Thyroid gland (tissue), 4 donors: ENCODE measurements around the gene GDNF. TPM values are rescaled to one million over a fixed set of nuclear protein-coding genes. Genes with fewer than 3 reads are reported as not detected.
"Not testable (repeated sequence)": the region's sequence is repeated elsewhere in the genome, so short reads cannot be mapped to it uniquely, and the experiment has no call there.

Source experiments
- DNase-seq, 2 donors: peaks; one replicate each; pipeline ENCODE4 v3.0.0-alpha.2; 2019
- H3K27ac ChIP-seq, 3 donors: fragments of 200-600 bp; sonication (generic); 1 replicate in 2 of 3; 2 replicates in 1 of 3; pipeline ENCODE4 v1.5.1; 2016 to 2019; ENCODE audit warnings: mild to moderate bottlenecking in 1 of 3, moderate library complexity in 1 of 3
- H3K27me3 ChIP-seq: fragments of 200-600 bp; sonication (generic); one replicate; pipeline ENCODE4 v1.5.1; 2019
- H3K36me3 ChIP-seq, 2 donors: fragments of 200-600 bp; sonication (generic); one replicate each; pipeline ENCODE4 v1.5.1; 2016 to 2019
- H3K4me1 ChIP-seq, 2 donors: fragments of 200-600 bp; sonication (generic); one replicate each; pipeline ENCODE4 v1.5.1; 2017 to 2019
- H3K4me3 ChIP-seq, 3 donors: fragments of 200-600 bp; sonication (generic); replicated peaks in 1 of 3; 1 replicate in 2 of 3; 2 replicates in 1 of 3; pipeline ENCODE4 v1.5.1; 2016; ENCODE audit warnings: mild to moderate bottlenecking in 1 of 3
- H3K9me3 ChIP-seq: fragments of 200-600 bp; sonication (generic); one replicate; pipeline ENCODE4 v1.5.1; 2017
- POLR2A ChIP-seq, 2 donors: fragments of 450-650 bp; IDR thresholded peaks; one replicate each; pipeline ENCODE4 v1.6.1; 2017; ENCODE audit warnings: antibody characterized with exemption in 2 of 2, mild to moderate bottlenecking in 2 of 2, moderate library complexity in 1 of 2
- WGBS, 2 donors: methylation state at CpG; one replicate each; pipeline ENCODE4 v1.1.5; 2017; 5-methylcytosine and 5-hydroxymethylcytosine counted together
- intact Hi-C: fragments of 100-400 bp; cut with DNase I; formaldehyde crosslinking; loops from one replicate; pipeline ENCODE4 v1.15.1; 2023
- total RNA-seq, 4 donors: library from RNA; depleted of rRNA; stranded (reverse); fragments of >200 nt; gene quantifications; one replicate each; pipeline ENCODE4 v1.2.3, GENCODE V29; 2016
- TF ChIP-seq, protein P1 (sequence below), 6 experiments: fragments of 200-600 bp in 3 of 6; fragments of 450-650 bp in 3 of 6; sonication (generic) in 3 of 6; IDR thresholded peaks; one replicate each; pipeline ENCODE4 v1.5.1; 2016 to 2019; ENCODE audit warnings: antibody characterized with exemption in 6 of 6, mild to moderate bottlenecking in 2 of 6, inconsistent platforms in 1 of 6, moderate library complexity in 1 of 6

GDNF gene
- total RNA-seq, 4 donors from 2014 or later, result not detected

DNA sequence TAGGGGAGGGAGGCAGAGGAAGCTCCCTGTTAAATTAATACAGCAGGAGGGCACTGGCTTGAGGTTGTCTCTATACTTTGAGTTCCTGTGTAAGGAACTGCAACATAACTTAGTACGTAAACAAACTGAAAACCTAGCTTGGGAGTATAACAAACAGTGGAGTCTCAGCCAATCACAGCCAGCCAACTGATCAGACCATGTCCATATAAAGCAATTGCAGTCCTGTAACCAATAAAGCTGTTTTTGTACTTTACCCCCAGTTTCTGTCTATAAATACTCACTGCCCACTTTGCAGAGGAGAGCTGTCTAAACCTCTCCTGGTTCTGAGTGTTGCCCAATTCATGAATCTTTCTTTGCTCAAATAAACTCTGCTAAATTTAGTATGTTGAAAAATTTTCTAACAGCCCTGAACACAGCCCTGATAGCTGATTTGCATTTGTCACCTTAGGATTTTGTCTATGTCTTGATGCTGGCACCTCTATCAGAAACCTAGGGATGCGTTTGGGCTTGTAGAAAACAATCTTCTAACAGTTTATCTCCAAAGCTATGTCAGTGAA is 39.9 kb downstream of the GDNF start:
- WGBS, 2 donors, result 83 to 92% methylated on average over 2 of the region's 2 CpGs
- no peak for TF ChIP-seq POLR2A (IDR thresholded peaks at IDR 0.05)
- Histone ChIP-seq H3K27me3 (no peaks in the 10 kb centered on the region), H3K4me1 (no peaks in the 10 kb centered on the region), H3K9me3 (no peaks in the 10 kb centered on the region), H3K4me3 (no peak overlapping the region), H3K36me3 (no peaks in the 10 kb centered on the region), H3K27ac (no peak overlapping the region)
- DNase-seq, result no peak
- intact Hi-C loops, result no loop called here

DNA sequence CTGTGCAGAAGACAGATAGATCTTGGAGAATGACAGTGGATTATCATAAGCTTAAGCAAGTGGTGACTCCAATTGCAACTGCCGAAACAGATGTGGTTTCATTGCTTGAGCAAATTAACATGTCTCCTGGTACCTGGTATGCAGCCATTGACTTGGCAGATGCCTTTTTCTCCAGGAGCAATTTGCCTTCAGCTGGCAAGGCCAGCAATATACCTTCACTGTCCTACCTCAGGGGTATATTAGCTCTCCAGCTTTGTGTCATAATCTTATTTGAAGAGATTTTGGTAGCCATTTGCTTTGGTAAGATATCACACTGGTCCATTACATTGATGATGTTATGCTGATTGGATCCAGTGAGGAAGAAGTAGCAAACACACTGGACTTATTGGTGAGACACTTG is 43.4 kb downstream of the GDNF start:
- H3K4me3 ChIP-seq, H3K27me3 ChIP-seq, H3K9me3 ChIP-seq, H3K27ac ChIP-seq, H3K36me3 ChIP-seq, DNase-seq, H3K4me1 ChIP-seq, intact Hi-C loops: not testable (repeated sequence)
- WGBS, 2 donors, result 92 to 100% methylated on average over 1 of the region's 1 CpG

DNA sequence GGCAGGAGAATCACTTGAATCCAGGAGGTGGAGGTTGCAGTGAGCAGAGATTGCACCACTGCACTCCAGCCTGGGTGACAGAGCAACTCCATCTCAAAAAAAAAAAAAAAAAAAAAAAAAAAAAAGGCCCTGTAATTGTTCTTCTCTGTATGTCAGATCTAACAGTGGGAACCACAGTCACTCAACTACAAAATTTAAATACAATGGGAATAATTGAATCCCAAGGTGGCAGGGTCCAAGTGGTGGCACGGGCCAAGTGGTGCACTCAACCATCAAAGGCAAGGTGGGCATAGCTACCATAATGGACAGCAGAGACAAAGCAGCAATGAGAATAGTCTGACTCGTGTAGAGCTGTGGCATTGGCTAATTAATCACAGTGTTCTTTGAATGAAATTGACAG is 44.5 kb downstream of the GDNF start:
- 62 to 68% methylated on average over 2 of the region's 2 CpGs for WGBS, 2 donors
- not testable (repeated sequence) for H3K9me3 ChIP-seq, H3K27me3 ChIP-seq

DNA sequence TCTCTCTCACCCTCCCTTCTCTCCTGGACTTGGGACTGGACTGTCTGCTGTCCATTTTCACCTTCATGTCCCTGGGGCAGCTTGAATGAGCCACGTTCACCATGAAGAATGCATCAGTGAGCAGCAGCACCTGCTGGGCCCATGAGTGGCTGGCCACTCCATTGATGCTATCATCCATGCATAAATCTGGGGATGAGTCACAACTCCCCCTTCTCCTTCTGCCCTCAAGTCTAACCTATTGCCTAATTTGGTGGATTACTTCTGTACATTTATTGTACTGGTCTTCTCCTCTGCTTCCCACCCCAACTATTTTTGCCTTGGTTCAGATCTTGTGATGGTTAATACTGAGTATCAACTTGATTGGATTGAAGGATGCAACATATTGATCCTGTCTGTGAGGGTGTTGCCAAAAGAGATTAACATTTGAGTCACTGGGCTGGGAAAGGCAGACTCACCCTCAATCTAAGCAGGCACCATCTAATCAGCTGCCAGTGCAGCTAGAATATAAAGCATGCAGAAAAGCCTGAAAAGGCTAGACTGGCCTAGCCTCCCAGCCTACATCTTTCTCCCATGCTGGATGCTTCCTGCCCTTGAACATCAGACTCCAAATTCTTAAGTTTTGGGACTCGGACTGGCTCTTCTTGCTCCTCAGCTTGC is 46.7 kb downstream of the GDNF start:
- no peak overlapping the region for H3K4me3 ChIP-seq
- TF ChIP-seq, protein P1, sequence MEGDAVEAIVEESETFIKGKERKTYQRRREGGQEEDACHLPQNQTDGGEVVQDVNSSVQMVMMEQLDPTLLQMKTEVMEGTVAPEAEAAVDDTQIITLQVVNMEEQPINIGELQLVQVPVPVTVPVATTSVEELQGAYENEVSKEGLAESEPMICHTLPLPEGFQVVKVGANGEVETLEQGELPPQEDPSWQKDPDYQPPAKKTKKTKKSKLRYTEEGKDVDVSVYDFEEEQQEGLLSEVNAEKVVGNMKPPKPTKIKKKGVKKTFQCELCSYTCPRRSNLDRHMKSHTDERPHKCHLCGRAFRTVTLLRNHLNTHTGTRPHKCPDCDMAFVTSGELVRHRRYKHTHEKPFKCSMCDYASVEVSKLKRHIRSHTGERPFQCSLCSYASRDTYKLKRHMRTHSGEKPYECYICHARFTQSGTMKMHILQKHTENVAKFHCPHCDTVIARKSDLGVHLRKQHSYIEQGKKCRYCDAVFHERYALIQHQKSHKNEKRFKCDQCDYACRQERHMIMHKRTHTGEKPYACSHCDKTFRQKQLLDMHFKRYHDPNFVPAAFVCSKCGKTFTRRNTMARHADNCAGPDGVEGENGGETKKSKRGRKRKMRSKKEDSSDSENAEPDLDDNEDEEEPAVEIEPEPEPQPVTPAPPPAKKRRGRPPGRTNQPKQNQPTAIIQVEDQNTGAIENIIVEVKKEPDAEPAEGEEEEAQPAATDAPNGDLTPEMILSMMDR (IDR thresholded peaks at IDR 0.05), result no peak
- no peak for TF ChIP-seq POLR2A (IDR thresholded peaks at IDR 0.05)
- H3K9me3 ChIP-seq, result no peaks in the 10 kb centered on the region
- WGBS, 2 donors, result 60 to 68% methylated on average over 2 of the region's 2 CpGs
- DNase-seq, result no peak
- no peaks in the 10 kb centered on the region for H3K36me3 ChIP-seq
- no peaks in the 10 kb centered on the region for H3K4me1 ChIP-seq
- H3K27me3 ChIP-seq, result no peaks in the 10 kb centered on the region
- intact Hi-C loops, result no loop called here
- H3K27ac ChIP-seq, result no peak overlapping the region

More for the DNA sequence above, 44.5 kb downstream of the GDNF start:
- H3K27ac ChIP-seq, H3K4me3 ChIP-seq, intact Hi-C loops, H3K4me1 ChIP-seq, H3K36me3 ChIP-seq, DNase-seq: not testable (repeated sequence)

DNA sequence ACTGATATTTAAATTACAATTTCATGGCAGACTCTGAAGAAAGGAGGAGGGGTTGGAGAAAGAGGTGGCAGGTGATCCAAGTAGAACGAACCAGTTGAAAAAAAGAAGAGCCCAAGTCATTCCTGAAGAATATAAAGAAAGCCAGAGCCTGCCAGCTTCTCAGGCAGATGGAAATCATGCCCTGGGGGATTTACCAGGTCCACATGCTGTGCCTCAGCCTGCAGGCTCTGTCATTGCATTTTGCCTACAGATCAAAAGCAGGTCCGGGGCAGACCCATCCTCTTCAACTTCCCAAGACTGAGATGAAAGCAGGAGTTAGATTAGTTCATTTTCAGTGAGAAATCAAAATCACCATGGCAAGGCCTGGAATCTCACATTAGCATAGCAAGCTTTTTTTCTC is 48.5 kb downstream of the GDNF start:
- no peak overlapping the region for H3K27ac ChIP-seq
- no peaks in the 10 kb centered on the region for H3K4me1 ChIP-seq
- TF ChIP-seq, protein P1 (IDR thresholded peaks at IDR 0.05), result no peak
- no peak for TF ChIP-seq POLR2A (IDR thresholded peaks at IDR 0.05)
- H3K4me3 ChIP-seq, result no peak overlapping the region
- no peaks in the 10 kb centered on the region for H3K36me3 ChIP-seq
- 51 to 61% methylated on average over 2 of the region's 2 CpGs for WGBS, 2 donors
- no peak for DNase-seq
- no peaks in the 10 kb centered on the region for H3K9me3 ChIP-seq
- no peaks in the 10 kb centered on the region for H3K27me3 ChIP-seq
- intact Hi-C loops, result no loop called here

DNA sequence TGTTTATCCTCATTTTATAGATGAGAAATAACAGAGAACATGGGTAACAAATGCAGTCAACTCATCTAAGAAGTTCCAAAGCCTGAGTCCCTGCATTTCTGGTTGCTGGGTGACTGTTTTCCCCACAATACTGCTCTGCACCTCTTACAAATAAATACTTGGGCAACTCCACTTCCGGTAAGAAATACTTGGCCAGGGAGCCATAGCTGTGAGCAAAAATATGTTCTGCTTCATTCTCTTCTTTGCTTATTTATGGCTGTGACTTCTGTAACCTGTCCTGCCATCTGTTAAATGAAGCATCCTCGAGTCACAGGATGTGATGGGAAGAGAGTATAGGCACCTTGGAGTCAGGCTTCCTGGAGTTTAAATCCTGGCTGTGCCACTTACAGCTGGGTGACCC is 49.9 kb downstream of the GDNF start:
- DNase-seq, result no peak
- intact Hi-C loops, result no loop called here
- Histone ChIP-seq H3K9me3 (no peaks in the 10 kb centered on the region), H3K27ac (no peak overlapping the region), H3K36me3 (no peaks in the 10 kb centered on the region), H3K4me3 (no peak overlapping the region), H3K27me3 (no peaks in the 10 kb centered on the region), H3K4me1 (no peaks in the 10 kb centered on the region)
- no peak for TF ChIP-seq POLR2A (IDR thresholded peaks at IDR 0.05)
- TF ChIP-seq, protein P1 (IDR thresholded peaks at IDR 0.05), result no peak
- 57 to 83% methylated on average over 2 of the region's 2 CpGs for WGBS, 2 donors
